Suppressor macrophage treated with lipopolysaccharide for 4 hours (primary cell): Measurements from ENCODE around the gene MTSS2.

Experiments
- DNase-seq: peaks from one replicate; pipeline ENCODE4 v3.0.0-alpha.2; 2020

The MTSS2 gene

GRCh38 chr16:70665806-70666735 lies 19.8 kb downstream of the MTSS2 start:
- no peak for DNase-seq

DNA sequence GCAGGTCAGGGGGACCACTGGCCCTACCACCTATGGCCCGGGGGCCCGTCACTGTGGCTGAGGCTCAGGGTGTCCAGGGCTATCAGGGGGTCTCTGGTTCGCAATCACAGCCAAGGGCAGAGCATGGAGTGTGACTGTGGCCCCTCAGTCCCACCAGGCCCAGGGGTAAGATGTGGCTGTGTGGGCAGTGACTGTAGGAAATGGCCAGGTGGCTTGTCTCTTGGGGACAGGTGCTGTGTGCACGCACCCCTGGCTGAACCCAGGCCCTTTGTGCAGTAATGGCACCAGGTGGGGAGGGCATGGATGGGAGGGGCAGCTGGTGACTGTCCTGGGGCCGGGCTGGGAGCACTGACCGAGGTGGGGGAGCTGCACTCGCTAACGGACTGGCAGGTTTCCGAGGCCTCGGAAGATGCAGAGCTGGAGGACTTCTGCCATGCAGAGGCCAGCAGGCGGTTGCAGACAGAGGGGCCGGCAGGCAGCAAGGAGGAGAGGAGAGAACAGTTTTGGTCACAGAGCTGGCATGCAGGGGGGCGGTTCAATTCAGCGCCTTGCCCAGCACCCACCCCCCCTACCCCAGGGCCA lies 20.6 kb downstream of the MTSS2 start:
- no peak for DNase-seq

GRCh38 chr16:70664325-70665112 lies 21.3 kb downstream of the MTSS2 start:
- no peak for DNase-seq

- DNase-seq, result no peak
These were observed 22.1 kb downstream of the MTSS2 start for GRCh38 chr16:70663524-70664324.

GRCh38 chr16:70662991-70663523 lies 22.8 kb downstream of the MTSS2 start:
- DNase-seq, result no peak

- no peak for DNase-seq
These were observed 23.8 kb downstream of the MTSS2 start for GRCh38 chr16:70661918-70662641.

- DNase-seq, result no peak
These were observed 24.3 kb downstream of the MTSS2 start for GRCh38 chr16:70661534-70661917.

- no peak for DNase-seq
These were observed 25.0 kb downstream of the MTSS2 start for GRCh38 chr16:70660672-70661350.

DNA sequence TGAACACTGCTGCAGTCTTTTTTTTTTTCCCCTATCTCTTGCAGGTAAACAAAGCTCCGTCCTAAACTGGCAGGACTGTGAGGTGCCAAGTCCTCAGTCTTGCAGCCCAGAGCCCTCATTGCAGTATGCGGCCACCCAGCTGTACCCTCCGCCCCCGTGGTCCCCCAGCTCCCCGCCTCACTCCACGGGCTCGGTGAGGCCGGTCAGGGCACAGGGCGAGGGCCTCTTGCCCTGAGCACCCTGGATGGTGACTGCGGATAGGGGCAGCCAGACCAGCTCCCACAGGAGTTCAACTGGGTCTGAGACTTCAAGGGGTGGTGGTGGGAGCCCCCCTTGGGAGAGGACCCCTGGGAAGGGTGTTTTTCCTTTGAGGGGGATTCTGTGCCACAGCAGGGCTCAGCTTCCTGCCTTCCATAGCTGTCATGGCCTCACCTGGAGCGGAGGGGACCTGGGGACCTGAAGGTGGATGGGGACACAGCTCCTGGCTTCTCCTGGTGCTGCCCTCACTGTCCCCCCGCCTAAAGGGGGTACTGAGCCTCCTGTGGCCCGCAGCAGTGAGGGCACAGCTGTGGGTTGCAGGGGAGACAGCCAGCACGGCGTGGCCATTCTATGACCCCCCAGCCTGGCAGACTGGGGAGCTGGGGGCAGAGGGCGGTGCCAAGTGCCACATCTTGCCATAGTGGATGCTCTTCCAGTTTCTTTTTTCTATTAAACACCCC lies 25.7 kb downstream of the MTSS2 start:
- no peak for DNase-seq

GRCh38 chr16:70659546-70659945 lies 26.3 kb downstream of the MTSS2 start:
- no peak for DNase-seq

GRCh38 chr16:70658921-70659320 lies 26.9 kb downstream of the MTSS2 start:
- DNase-seq, result no peak

DNA sequence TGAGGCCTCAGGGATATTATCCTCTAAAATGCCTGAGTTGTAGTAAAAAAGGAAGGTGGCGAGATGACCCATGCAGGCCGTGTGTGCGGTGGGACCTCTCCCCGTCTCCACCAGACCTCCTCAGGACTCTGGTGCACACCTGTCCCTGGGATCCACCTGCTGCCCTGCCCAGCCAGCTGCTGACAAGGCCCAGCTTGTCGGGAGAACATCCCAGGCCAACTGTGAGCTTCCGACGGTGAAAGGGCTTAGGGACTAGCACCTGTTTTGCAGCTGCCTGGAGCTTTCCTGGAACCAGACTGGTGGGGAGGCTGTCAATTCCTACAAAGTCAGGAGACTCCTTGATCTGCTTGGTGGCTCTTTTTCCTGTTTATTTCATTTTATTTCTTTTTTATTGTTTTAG lies 27.9 kb downstream of the MTSS2 start:
- no peak for DNase-seq

GRCh38 chr16:70656712-70657263 lies 29.1 kb downstream of the MTSS2 start:
- no peak for DNase-seq

- DNase-seq, result no peak
These were observed 29.7 kb downstream of the MTSS2 start for GRCh38 chr16:70656065-70656711.

DNA sequence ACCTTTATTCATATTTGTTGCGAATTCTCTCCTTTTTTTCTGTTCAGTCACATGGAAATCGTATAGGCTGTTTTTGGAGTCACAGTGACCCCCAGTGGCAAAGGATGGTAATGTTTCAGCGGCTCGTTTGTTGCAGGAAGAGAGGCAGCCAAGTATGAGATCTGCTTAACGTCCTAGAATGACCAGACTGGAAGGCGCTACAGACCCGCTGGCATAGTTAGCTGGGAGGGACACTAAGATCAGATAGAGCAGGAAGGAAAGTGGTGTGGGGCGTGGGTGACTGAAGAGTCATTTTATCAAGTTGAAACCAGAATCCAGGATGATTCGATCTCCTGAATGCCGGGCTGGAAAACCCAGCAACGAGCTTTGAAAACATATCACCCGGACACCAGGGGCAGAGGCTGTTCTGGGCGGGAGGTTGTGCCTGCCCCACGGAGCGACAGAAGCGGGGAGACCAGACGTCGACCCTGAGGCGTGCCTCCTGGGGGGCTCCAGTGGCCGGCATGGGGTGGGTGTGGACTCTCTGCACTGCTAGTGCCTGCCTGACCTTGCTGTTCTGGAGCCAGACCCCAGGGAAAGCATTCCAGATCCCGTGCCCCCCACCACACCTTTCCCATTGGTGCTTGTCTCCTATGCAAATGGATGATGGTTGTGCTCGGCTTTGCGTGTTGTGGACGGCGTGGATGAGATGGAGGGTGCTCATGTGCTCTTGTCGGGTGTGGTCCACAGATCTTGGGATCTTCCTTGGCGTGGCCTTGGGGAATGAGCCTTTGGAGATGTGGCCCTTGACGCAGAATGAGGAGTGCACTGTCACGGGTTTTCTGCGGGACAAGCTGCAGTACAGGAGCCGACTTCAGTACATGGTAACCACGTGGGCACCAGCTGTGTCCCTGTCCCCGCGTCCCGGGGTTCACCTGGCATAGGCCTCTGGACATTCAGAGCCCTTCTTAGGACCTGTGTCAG lies 31.8 kb downstream of the MTSS2 start:
- peak; percentile 80 for DNase-seq

- DNase-seq, result no peak
These were observed 32.4 kb downstream of the MTSS2 start for GRCh38 chr16:70653406-70653805.

DNA sequence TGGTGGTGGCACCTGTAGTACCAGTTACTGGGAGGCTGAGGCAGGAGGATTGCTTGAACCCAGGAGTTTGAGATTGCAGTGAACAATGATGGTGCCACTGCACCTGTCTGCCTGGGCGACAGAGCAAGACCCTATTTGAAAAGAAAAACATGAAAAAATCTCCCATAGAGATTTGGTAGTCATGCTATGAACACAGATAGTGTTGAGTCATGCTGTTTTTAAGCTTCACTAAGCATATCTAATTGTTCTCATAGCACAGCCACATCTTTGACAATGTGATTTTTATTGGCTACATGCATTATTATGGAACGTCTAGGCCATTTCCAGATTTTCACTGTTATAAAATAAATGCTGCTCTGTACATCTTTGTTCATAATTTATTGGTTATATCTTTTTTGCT lies 33.5 kb downstream of the MTSS2 start:
- DNase-seq, result no peak

DNA sequence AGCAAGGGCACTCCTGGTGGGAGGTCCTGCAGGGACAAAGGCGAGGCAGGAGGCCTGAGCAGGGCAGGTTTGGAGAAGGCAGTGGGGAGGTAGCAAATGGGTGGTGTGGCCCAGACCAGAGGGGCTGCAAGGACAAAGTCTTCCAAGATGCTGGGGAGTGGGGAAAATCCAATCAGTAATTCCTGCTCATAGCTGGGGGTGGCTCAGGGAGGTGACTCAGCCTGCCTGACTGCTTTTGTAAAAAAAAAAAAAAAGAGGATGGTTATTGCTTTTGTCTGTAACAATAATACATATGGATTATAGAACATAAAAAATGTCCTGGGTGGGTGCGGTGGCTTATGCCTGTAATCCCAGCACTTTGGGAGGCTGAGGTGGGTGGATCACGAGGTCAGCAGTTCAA lies 34.3 kb downstream of the MTSS2 start:
- no peak for DNase-seq
